OCI-M2 (cell line): ENCODE data around the gene PDZRN3.

ENCODE experiments used
- DNase-seq: peaks from one replicate; lab custom pipeline; 2025; ENCODE audit not compliant: unreplicated experiment; lab: John Stamatoyannopoulos, UW

Gene PDZRN3

GRCh38 chr3:73353649-73354217 is 271.0 kb downstream of the PDZRN3 start:
- no peak for DNase-seq

DNA sequence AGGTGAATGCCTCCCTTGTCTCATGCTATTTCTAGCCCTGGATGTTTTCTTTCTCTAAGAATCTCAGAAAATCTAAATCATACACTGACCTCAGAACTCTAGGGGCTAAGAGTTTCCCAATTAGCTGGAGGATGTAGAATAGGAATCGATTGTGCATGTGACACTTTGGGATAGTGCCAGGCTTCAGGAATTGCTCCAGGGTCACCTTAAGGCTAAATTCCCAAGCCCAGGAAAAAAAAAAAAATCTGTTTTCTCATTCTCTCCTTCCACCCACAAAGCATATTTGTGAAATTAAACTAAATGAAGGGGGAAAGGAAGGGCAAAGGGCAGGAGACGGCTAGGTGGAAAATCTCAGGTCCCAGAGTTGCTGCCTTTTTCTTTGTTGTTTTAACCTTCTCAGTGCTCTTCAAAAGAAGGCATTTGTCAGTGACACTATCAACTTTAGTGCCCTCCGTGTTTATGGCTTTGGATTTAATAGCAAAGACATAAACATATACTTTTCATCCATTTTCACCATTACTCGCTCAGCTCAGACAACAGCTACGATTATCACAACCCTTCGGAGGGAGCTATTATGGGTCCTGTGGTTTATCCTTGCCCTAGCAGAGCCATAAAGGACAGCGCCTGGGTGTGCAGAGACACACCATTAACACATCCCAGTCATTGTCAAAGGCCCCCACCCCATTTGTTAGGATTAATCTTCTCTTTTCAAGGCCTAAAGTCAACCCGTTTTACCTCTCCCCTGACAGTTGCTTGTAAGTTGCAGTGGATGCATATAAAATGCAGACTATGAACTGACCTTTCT is 271.7 kb downstream of the PDZRN3 start:
- DNase-seq = no peak

DNA sequence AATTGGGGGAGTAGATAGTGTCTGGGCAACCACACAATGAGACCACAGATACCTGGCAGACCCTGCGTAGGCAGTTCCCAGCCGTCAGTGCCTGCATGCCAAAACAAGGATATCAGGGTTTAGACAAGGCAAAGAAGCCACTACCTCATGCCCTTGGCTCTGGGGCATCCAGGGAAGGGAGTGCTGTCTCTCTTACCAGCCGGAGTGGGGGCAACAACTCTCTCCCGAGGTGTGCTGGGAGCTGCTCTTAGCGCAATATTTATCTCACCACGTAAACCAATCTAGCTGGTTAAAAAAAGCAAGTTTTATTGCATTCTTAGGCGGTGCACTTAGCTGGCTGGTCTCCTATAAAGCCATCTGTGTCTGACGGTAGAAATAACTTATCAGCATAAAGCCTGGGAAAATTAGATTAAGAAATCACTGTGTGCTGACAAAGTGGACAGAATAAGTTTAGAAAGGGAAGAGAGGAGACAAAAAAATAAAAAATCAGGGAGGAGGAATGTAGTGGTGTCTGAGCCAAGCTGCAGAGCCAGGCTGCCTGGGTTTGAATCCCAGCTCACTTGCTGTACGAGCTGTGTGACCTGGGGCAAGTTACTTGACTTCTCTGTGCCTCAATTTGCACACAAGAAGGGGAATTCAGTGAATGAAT is 273.2 kb downstream of the PDZRN3 start:
- DNase-seq = no peak

DNA sequence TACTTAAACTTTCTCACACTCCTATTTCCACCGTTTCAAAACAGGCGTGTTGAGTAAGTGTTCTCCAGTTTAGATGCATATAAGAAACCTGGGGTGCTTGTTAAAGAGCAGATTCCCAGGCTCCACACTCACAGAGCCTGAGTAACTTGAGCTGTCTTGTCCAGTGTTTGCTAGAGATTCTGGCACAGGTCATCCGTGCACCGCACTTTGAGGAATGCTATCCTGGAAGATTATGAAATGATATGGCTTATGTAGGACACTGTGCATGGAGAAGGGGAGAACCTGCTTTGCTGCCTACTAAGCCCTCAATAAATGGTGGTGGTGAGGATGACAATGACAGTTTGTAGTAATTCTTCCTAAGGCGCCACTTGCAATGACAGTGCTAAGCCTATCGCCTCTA is 273.7 kb downstream of the PDZRN3 start:
- DNase-seq = no peak

- no peak for DNase-seq
These were observed 275.1 kb downstream of the PDZRN3 start for GRCh38 chr3:73349657-73350056.

- DNase-seq = no peak
These were observed 282.7 kb downstream of the PDZRN3 start for GRCh38 chr3:73342077-73342476.

GRCh38 chr3:73341272-73341935 is 283.3 kb downstream of the PDZRN3 start:
- DNase-seq = no peak

GRCh38 chr3:73332558-73332957 is 292.2 kb downstream of the PDZRN3 start:
- no peak for DNase-seq
